Measurements from ENCODE around the gene COL9A2.

The COL9A2 gene

GRCh38 chr1:40361201-40361600 is 44.1 kb upstream of the COL9A2 start:
- no peak overlapping the region for H3K27ac ChIP-seq
- no peak overlapping the region for H3K4me3 ChIP-seq
- no peak for TF ChIP-seq CTCF (IDR thresholded peaks at IDR 0.05)
- H3K9me3 ChIP-seq: peaks cover 0 to 7% (median 0%) of the 10 kb centered on the region in 3 donors
- intact Hi-C loops (cut with DNase I; ENCODE audit: low total_unique reads): no loop called here
- peaks cover 0 to 4% (median 0%) of the 10 kb centered on the region in 3 donors for H3K36me3 ChIP-seq
- H3K4me1 ChIP-seq: no peaks in the 10 kb centered on the region
- H3K27me3 ChIP-seq: no peaks in the 10 kb centered on the region
- no peak for DNase-seq

GRCh38 chr1:40360631-40361030 is 43.5 kb upstream of the COL9A2 start:
- Histone ChIP-seq H3K9me3 (peaks cover 0 to 7% (median 0%) of the 10 kb centered on the region in 3 donors), H3K27me3 (no peaks in the 10 kb centered on the region), H3K36me3 (peaks cover 0 to 4% (median 0%) of the 10 kb centered on the region in 3 donors), H3K4me3 (no peak overlapping the region), H3K4me1 (no peaks in the 10 kb centered on the region), H3K27ac (no peak overlapping the region)
- no peak for TF ChIP-seq CTCF (IDR thresholded peaks at IDR 0.05)
- intact Hi-C loops (cut with DNase I; ENCODE audit: low total_unique reads): no loop called here
- DNase-seq: no peak

GRCh38 chr1:40357625-40358024 is 40.5 kb upstream of the COL9A2 start:
- H3K4me3 ChIP-seq: no peak overlapping the region
- H3K27ac ChIP-seq: no peak overlapping the region
- peaks cover 0 to 4% (median 0%) of the 10 kb centered on the region in 3 donors for H3K36me3 ChIP-seq
- no peaks in the 10 kb centered on the region for H3K27me3 ChIP-seq
- no peaks in the 10 kb centered on the region for H3K4me1 ChIP-seq
- no peak for DNase-seq
- peaks cover 0 to 7% (median 0%) of the 10 kb centered on the region in 3 donors for H3K9me3 ChIP-seq
- no peak for TF ChIP-seq CTCF (IDR thresholded peaks at IDR 0.05)
- intact Hi-C loops (cut with DNase I; ENCODE audit: low total_unique reads): no loop called here

GRCh38 chr1:40353082-40353481 is 36.0 kb upstream of the COL9A2 start:
- no peak for TF ChIP-seq CTCF (IDR thresholded peaks at IDR 0.05)
- no peak for DNase-seq
- Histone ChIP-seq H3K9me3 (peaks cover 0 to 7% (median 0%) of the 10 kb centered on the region in 3 donors), H3K4me1 (no peaks in the 10 kb centered on the region), H3K36me3 (peaks cover 0 to under 1% (median 0%) of the 10 kb centered on the region in 3 donors), H3K27ac (no peak overlapping the region), H3K4me3 (no peak overlapping the region), H3K27me3 (no peaks in the 10 kb centered on the region)
- intact Hi-C loops (cut with DNase I; ENCODE audit: low total_unique reads): no loop called here

- Histone ChIP-seq H3K4me1 (no peaks in the 10 kb centered on the region), H3K4me3 (no peak overlapping the region), H3K9me3 (no peaks in the 10 kb centered on the region), H3K27ac (no peak overlapping the region), H3K36me3 (no peaks in the 10 kb centered on the region), H3K27me3 (no peaks in the 10 kb centered on the region)
- no peak for DNase-seq
- intact Hi-C loops (cut with DNase I; ENCODE audit: low total_unique reads): no loop called here
- no peak for TF ChIP-seq CTCF (IDR thresholded peaks at IDR 0.05)
Observed at GRCh38 chr1:40352126-40352525, 35.0 kb upstream of the COL9A2 start.

- Histone ChIP-seq H3K4me3 (no peak overlapping the region), H3K9me3 (no peaks in the 10 kb centered on the region), H3K4me1 (no peaks in the 10 kb centered on the region), H3K27ac (no peak overlapping the region), H3K27me3 (no peaks in the 10 kb centered on the region), H3K36me3 (no peaks in the 10 kb centered on the region)
- TF ChIP-seq CTCF (IDR thresholded peaks at IDR 0.05): no peak
- no peak for DNase-seq
- intact Hi-C loops (cut with DNase I; ENCODE audit: low total_unique reads): no loop called here
Observed at GRCh38 chr1:40351124-40351523, 34.0 kb upstream of the COL9A2 start.

Measured in tibial artery (tissue), 4 donors.